Measurements from ENCODE around the gene SYT17. TPM values are rescaled to one million over a fixed set of nuclear protein-coding genes. Genes with fewer than 3 reads are reported as not detected.

The SYT17 gene
- total RNA-seq, 1 experiment from 2014 or later = 11.8 TPM

DNA sequence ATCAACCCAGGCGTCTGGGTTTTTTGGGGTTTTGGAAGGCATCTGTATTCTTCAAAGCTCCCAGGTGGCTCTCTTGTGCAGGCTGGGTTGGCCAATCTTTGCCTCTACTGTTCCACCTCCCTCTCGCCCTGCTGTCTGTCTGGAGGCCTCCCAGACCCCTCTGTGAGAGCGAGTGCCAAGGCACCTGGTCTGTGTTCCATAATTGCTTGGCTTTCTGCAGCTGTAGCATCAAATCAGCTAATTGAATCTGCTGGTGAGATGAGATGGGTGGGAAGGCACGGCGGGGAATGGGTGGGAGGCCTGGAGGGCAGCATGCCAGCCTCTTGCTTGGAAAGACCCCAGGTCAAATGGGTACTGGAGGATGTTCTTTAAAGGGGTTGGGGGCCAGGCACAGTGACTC lies 64.9 kb downstream of the SYT17 start:
- no peak for TF ChIP-seq EZH2phosphoT487 (IDR thresholded peaks at IDR 0.05; ENCODE audit: borderline replicate concordance, low read length)
- no peak for TF ChIP-seq CTCF (conservative IDR thresholded peaks at IDR 0.05; ENCODE audit: low read depth, low read length)
- TF ChIP-seq EZH2 (IDR thresholded peaks at IDR 0.05; ENCODE audit: low read length, unreplicated experiment) = no peak
- Histone ChIP-seq H3F3A (ENCODE audit: low read length, unreplicated experiment) (no peaks in the 10 kb centered on the region), H2AFZ (ENCODE audit: low read length) (no peak overlapping the region), H3K4me1 (ENCODE audit: insufficient read depth, low read length) (peaks cover 15% of the 10 kb centered on the region), H3K9me2 (replicated peaks; ENCODE audit: low read length) (no peaks in the 10 kb centered on the region), H3K9me3 (ENCODE audit: low read length) (no peaks in the 10 kb centered on the region), H3K36me3 (ENCODE audit: low read depth, low read length) (no peaks in the 10 kb centered on the region; the same call in 1 of the 2 replicates), H3K27me3 (ENCODE audit: low read length) (no peaks in the 10 kb centered on the region), H4K20me1 (ENCODE audit: low read length) (no peaks in the 10 kb centered on the region), H3K79me2 (ENCODE audit: low read length) (no peaks in the 10 kb centered on the region), H3K9ac (ENCODE audit: low read length) (no peak overlapping the region), H3K27ac (ENCODE audit: low read length) (no peak overlapping the region), H3K4me2 (ENCODE audit: low read length) (no peak overlapping the region), H3K4me3 (ENCODE audit: low read length) (no peak overlapping the region)
- ChIA-PET POLR2A (ENCODE audit: unreplicated experiment) (no interaction called here), CTCF (no interaction called here)
- no TSS peak for BruUV-seq (replicated peaks)
- ATAC-seq (no peak), DNase-seq (no peak)
- intact Hi-C loops (cut with micrococcal nuclease) = no loop called here

DNA sequence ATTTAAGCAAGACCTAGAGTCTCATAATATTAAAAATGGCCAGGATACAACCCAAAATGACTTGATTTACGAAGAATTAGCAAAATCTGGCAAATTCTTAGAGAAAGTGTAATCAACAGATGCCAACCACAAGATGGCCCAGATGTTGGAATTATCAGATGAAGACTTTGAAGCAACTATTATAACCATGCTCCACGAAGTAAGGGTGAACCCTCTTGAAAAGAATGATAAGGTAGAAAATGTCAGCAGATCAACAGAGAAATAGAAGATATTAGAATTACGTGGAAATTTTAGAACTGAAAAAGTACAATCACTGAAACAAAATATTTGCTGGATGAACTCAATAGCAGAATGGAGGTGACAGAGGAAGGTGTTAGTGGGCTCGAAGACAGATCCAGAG lies 67.4 kb downstream of the SYT17 start:
- ChIA-PET POLR2A (ENCODE audit: unreplicated experiment) (no interaction called here), CTCF (no interaction called here)
- Histone ChIP-seq H4K20me1 (ENCODE audit: low read length) (no peaks in the 10 kb centered on the region), H3K4me2 (ENCODE audit: low read length) (no peak overlapping the region), H3K4me3 (ENCODE audit: low read length) (no peak overlapping the region), H3K27ac (ENCODE audit: low read length) (no peak overlapping the region), H3K9me3 (ENCODE audit: low read length) (no peaks in the 10 kb centered on the region), H3K4me1 (ENCODE audit: insufficient read depth, low read length) (peaks cover 15% of the 10 kb centered on the region), H3K36me3 (ENCODE audit: low read depth, low read length) (no peaks in the 10 kb centered on the region; the same call in 1 of the 2 replicates), H3K9me2 (replicated peaks; ENCODE audit: low read length) (no peaks in the 10 kb centered on the region), H3K9ac (ENCODE audit: low read length) (no peak overlapping the region), H3K27me3 (ENCODE audit: low read length) (no peaks in the 10 kb centered on the region), H3K79me2 (ENCODE audit: low read length) (no peaks in the 10 kb centered on the region), H2AFZ (ENCODE audit: low read length) (no peak overlapping the region), H3F3A (ENCODE audit: low read length, unreplicated experiment) (no peaks in the 10 kb centered on the region)
- ATAC-seq (no peak), DNase-seq (no peak)
- TF ChIP-seq EZH2 (IDR thresholded peaks at IDR 0.05; ENCODE audit: low read length, unreplicated experiment) = no peak
- TF ChIP-seq EZH2phosphoT487 (IDR thresholded peaks at IDR 0.05; ENCODE audit: borderline replicate concordance, low read length) = no peak
- TF ChIP-seq CTCF (conservative IDR thresholded peaks at IDR 0.05; ENCODE audit: low read depth, low read length) = no peak
- intact Hi-C loops (cut with micrococcal nuclease) = no loop called here
- BruUV-seq (replicated peaks) = no TSS peak

DNA sequence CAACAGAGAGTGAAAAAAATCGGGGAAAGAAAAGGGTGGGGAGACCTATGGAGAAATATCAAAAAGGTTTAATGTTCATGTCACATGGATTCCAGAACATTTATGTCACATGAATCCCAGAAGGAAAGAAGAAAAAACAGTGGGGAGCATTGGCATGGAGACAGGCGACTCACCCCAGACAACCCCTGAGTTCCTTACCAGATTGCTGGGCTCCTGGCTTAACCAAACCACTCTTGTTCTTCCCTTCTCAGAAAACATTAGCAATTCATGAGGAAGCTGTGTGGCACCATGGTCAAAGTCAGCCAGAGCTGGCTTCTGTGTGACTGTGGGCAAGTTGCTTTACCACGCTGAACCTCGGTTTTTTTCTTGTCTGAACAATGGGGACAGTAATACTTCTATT lies 67.8 kb downstream of the SYT17 start:
- intact Hi-C loops (cut with micrococcal nuclease) = loop anchor here (1.0 kb wide), 1 partner anchor 26 kb away; no protein-coding TSS in a partner anchor
- Histone ChIP-seq H3K79me2 (ENCODE audit: low read length) (no peaks in the 10 kb centered on the region), H3K4me3 (ENCODE audit: low read length) (no peak overlapping the region), H2AFZ (ENCODE audit: low read length) (no peak overlapping the region), H3K4me1 (ENCODE audit: insufficient read depth, low read length) (peaks cover 15% of the 10 kb centered on the region), H3K27me3 (ENCODE audit: low read length) (no peaks in the 10 kb centered on the region), H3K36me3 (ENCODE audit: low read depth, low read length) (no peaks in the 10 kb centered on the region; the same call in 1 of the 2 replicates), H3K9ac (ENCODE audit: low read length) (no peak overlapping the region), H3K27ac (ENCODE audit: low read length) (peak overlapping the region; percentile 24; the same call in 1 of the 2 replicates), H3K9me3 (ENCODE audit: low read length) (no peaks in the 10 kb centered on the region), H3K9me2 (replicated peaks; ENCODE audit: low read length) (no peaks in the 10 kb centered on the region), H3K4me2 (ENCODE audit: low read length) (no peak overlapping the region), H4K20me1 (ENCODE audit: low read length) (no peaks in the 10 kb centered on the region), H3F3A (ENCODE audit: low read length, unreplicated experiment) (no peaks in the 10 kb centered on the region)
- POLR2A ChIA-PET (ENCODE audit: unreplicated experiment) = no interaction called here
- ATAC-seq (no peak), DNase-seq (no peak)
- TF ChIP-seq EZH2phosphoT487 (IDR thresholded peaks at IDR 0.05; ENCODE audit: borderline replicate concordance, low read length) (no peak), CTCF (conservative IDR thresholded peaks at IDR 0.05; ENCODE audit: low read depth, low read length) (no peak), EZH2 (IDR thresholded peaks at IDR 0.05; ENCODE audit: low read length, unreplicated experiment) (no peak)
- BruUV-seq (replicated peaks) = no TSS peak
- CTCF ChIA-PET = no interaction called here
